Keratinocyte (primary cell): ENCODE results near the gene OR51V1.

Experiments
- EZH2 ChIP-seq: IDR thresholded peaks from one replicate; pipeline ENCODE4 v1.6.1; 2012; ENCODE audit warnings: inconsistent platforms, mild to moderate bottlenecking, low read length, moderate library complexity
- TF ChIP-seq, protein P1 (sequence below), 3 experiments: IDR thresholded peaks in 1 of 3; conservative IDR thresholded peaks in 1 of 3; optimal IDR thresholded peaks in 1 of 3; 2 replicates in 2 of 3; 3 replicates in 1 of 3; pipeline versions ENCODE3 to v1.5.1; 2011; ENCODE audit warnings: low read length in 3 of 3, mild to moderate bottlenecking in 3 of 3, moderate library complexity in 2 of 3, control low read depth in 1 of 3, inconsistent platforms in 1 of 3; ENCODE audit not compliant: insufficient read depth in 2 of 3; ENCODE audit errors: extremely low read depth in 1 of 3

DNA sequence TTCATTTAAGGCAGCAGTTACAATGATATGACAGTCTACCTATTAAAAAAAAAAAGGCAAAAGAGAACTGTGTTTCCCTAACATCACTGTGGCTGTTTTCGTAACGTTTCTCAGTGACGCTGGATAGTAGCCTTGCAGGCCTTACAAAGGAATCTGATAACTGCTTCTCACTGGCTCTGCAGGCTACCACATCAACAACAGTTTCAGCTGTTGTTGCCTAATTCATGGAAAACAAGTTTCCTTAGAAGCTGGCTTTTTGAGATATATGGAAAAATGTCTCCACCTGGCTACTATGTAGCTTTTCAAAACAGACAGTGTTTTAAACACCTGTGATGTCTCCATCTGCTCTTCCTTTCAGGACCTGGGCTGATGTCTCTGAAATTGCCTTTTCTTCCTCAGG, 3.8 kb downstream of the OR51V1 start:
- TF ChIP-seq, protein P1, sequence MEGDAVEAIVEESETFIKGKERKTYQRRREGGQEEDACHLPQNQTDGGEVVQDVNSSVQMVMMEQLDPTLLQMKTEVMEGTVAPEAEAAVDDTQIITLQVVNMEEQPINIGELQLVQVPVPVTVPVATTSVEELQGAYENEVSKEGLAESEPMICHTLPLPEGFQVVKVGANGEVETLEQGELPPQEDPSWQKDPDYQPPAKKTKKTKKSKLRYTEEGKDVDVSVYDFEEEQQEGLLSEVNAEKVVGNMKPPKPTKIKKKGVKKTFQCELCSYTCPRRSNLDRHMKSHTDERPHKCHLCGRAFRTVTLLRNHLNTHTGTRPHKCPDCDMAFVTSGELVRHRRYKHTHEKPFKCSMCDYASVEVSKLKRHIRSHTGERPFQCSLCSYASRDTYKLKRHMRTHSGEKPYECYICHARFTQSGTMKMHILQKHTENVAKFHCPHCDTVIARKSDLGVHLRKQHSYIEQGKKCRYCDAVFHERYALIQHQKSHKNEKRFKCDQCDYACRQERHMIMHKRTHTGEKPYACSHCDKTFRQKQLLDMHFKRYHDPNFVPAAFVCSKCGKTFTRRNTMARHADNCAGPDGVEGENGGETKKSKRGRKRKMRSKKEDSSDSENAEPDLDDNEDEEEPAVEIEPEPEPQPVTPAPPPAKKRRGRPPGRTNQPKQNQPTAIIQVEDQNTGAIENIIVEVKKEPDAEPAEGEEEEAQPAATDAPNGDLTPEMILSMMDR (optimal IDR thresholded peaks at IDR 0.05 in 1 of 3, IDR thresholded peaks at IDR 0.05 in 1 of 3, conservative IDR thresholded peaks at IDR 0.05 in 1 of 3; ENCODE audit: extremely low read depth in 1 of 3, insufficient read depth in 2 of 3, low read length in 3 of 3): no peak
- no peak for TF ChIP-seq EZH2
